SJCRH30 (cell line): ENCODE data around the gene ST7. TPM values are rescaled to one million over a fixed set of nuclear protein-coding genes. Genes with fewer than 3 reads are reported as not detected.

Source experiments
- DNase-seq, 2 experiments: peaks; one replicate each; pipeline ENCODE4 v3.0.0-alpha.2; 2015 to 2020
- H3K27ac ChIP-seq: fragments of 250-450 bp; sonication (Bioruptor Pico); 2 replicates; pipeline ENCODE4 v1.5.1; 2020; ENCODE audit warnings: mild to moderate bottlenecking, moderate library complexity
- H3K27me3 ChIP-seq: fragments of 250-450 bp; sonication (Bioruptor Pico); 2 replicates; pipeline ENCODE4 v1.5.1; 2020; ENCODE audit warnings: mild to moderate bottlenecking, moderate library complexity
- H3K36me3 ChIP-seq: fragments of 250-450 bp; sonication (Bioruptor Pico); 2 replicates; pipeline ENCODE4 v1.5.1; 2020; ENCODE audit warnings: mild to moderate bottlenecking, moderate library complexity
- H3K4me1 ChIP-seq: fragments of 250-450 bp; sonication (Bioruptor Pico); 2 replicates; pipeline ENCODE4 v1.5.1; 2020; ENCODE audit warnings: mild to moderate bottlenecking, moderate library complexity
- H3K4me3 ChIP-seq: fragments of 250-450 bp; sonication (Bioruptor Pico); 2 replicates; pipeline ENCODE4 v1.5.1; 2020; ENCODE audit warnings: mild to moderate bottlenecking, moderate library complexity
- H3K9me3 ChIP-seq: fragments of 250-450 bp; sonication (Bioruptor Pico); replicated peaks from 2 replicates; pipeline ENCODE4 v1.5.1; 2020; ENCODE audit warnings: mild to moderate bottlenecking, moderate library complexity
- total RNA-seq: library from RNA; depleted of rRNA; stranded (reverse); fragments of >200 nt; shearing (Covaris generic); gene quantifications from 2 replicates; pipeline ENCODE4 v1.2.3, GENCODE V29; 2014

The ST7 gene
- total RNA-seq, 1 experiment from 2014 or later: 35.7 TPM

GRCh38 chr7:117210908-117211307, 257.6 kb downstream of the ST7 start:
- Histone ChIP-seq H3K4me1 (no peaks in the 10 kb centered on the region), H3K36me3 (peaks cover 6% of the 10 kb centered on the region; the same call in 1 of the 2 replicates), H3K27ac (no peak overlapping the region), H3K27me3 (no peaks in the 10 kb centered on the region), H3K9me3 (no peaks in the 10 kb centered on the region), H3K4me3 (no peak overlapping the region)
- DNase-seq: no peak

GRCh38 chr7:117211614-117212013, 258.3 kb downstream of the ST7 start:
- no peak for DNase-seq
- Histone ChIP-seq H3K4me3 (no peak overlapping the region), H3K4me1 (no peaks in the 10 kb centered on the region), H3K36me3 (peaks cover 6% of the 10 kb centered on the region; the same call in 1 of the 2 replicates), H3K27ac (no peak overlapping the region), H3K27me3 (no peaks in the 10 kb centered on the region), H3K9me3 (no peaks in the 10 kb centered on the region)

GRCh38 chr7:117212969-117213877, 259.9 kb downstream of the ST7 start:
- Histone ChIP-seq H3K9me3 (no peaks in the 10 kb centered on the region), H3K4me1 (no peaks in the 10 kb centered on the region), H3K36me3 (peaks cover 6% of the 10 kb centered on the region; the same call in 1 of the 2 replicates), H3K4me3 (no peak overlapping the region), H3K27ac (no peak overlapping the region), H3K27me3 (no peaks in the 10 kb centered on the region)
- peak; percentile 69 to 89 for DNase-seq

GRCh38 chr7:117216010-117216409, 262.7 kb downstream of the ST7 start:
- H3K4me3 ChIP-seq: no peak overlapping the region
- H3K27ac ChIP-seq: no peak overlapping the region
- no peaks in the 10 kb centered on the region for H3K4me1 ChIP-seq
- H3K9me3 ChIP-seq: no peaks in the 10 kb centered on the region
- 0 out of 2 replicates have a peak, but pooled peaks cover 2% of the 10 kb centered on the region for H3K36me3 ChIP-seq
- DNase-seq: no peak
- H3K27me3 ChIP-seq: no peaks in the 10 kb centered on the region

- Histone ChIP-seq H3K9me3 (no peaks in the 10 kb centered on the region), H3K27me3 (no peaks in the 10 kb centered on the region), H3K4me3 (no peak overlapping the region), H3K4me1 (no peaks in the 10 kb centered on the region), H3K27ac (no peak overlapping the region), H3K36me3 (0 out of 2 replicates have a peak, but pooled peaks cover 2% of the 10 kb centered on the region)
- no peak for DNase-seq
Measured at GRCh38 chr7:117216436-117217069, 263.3 kb downstream of the ST7 start.

- Histone ChIP-seq H3K4me1 (no peaks in the 10 kb centered on the region), H3K27ac (no peak overlapping the region), H3K9me3 (no peaks in the 10 kb centered on the region), H3K4me3 (no peak overlapping the region), H3K27me3 (no peaks in the 10 kb centered on the region), H3K36me3 (peaks cover 7% of the 10 kb centered on the region; the same call in 1 of the 2 replicates)
- DNase-seq: no peak
Measured at GRCh38 chr7:117217106-117218035, 264.1 kb downstream of the ST7 start.

GRCh38 chr7:117218700-117219099, 265.4 kb downstream of the ST7 start:
- Histone ChIP-seq H3K4me1 (no peaks in the 10 kb centered on the region), H3K9me3 (no peaks in the 10 kb centered on the region), H3K27ac (no peak overlapping the region), H3K4me3 (no peak overlapping the region), H3K36me3 (peaks cover 13% of the 10 kb centered on the region; the same call in 1 of the 2 replicates), H3K27me3 (no peaks in the 10 kb centered on the region)
- DNase-seq: no peak

GRCh38 chr7:117219485-117219884, 266.2 kb downstream of the ST7 start:
- Histone ChIP-seq H3K4me3 (no peak overlapping the region), H3K4me1 (no peaks in the 10 kb centered on the region), H3K27ac (no peak overlapping the region), H3K27me3 (no peaks in the 10 kb centered on the region), H3K36me3 (peaks cover 13% of the 10 kb centered on the region; the same call in 1 of the 2 replicates), H3K9me3 (no peaks in the 10 kb centered on the region)
- DNase-seq: no peak

- H3K27ac ChIP-seq: no peak overlapping the region
- no peaks in the 10 kb centered on the region for H3K4me1 ChIP-seq
- no peak overlapping the region for H3K4me3 ChIP-seq
- no peaks in the 10 kb centered on the region for H3K27me3 ChIP-seq
- DNase-seq: no peak
- H3K9me3 ChIP-seq: no peaks in the 10 kb centered on the region
- peaks cover 13% of the 10 kb centered on the region; the same call in 1 of the 2 replicates for H3K36me3 ChIP-seq
Measured at GRCh38 chr7:117220836-117221235, 267.5 kb downstream of the ST7 start.

- Histone ChIP-seq H3K36me3 (peaks cover 12% of the 10 kb centered on the region; the same call in 1 of the 2 replicates), H3K4me3 (no peak overlapping the region), H3K27ac (no peak overlapping the region), H3K9me3 (no peaks in the 10 kb centered on the region), H3K27me3 (no peaks in the 10 kb centered on the region), H3K4me1 (peaks cover 31% of the 10 kb centered on the region)
- no peak for DNase-seq
Measured at GRCh38 chr7:117225536-117225935, 272.2 kb downstream of the ST7 start.

GRCh38 chr7:117227091-117227490, 273.8 kb downstream of the ST7 start:
- no peak for DNase-seq
- H3K9me3 ChIP-seq: no peaks in the 10 kb centered on the region
- H3K36me3 ChIP-seq: peaks cover 8% of the 10 kb centered on the region; the same call in 1 of the 2 replicates
- peaks cover 31% of the 10 kb centered on the region for H3K4me1 ChIP-seq
- H3K27me3 ChIP-seq: no peaks in the 10 kb centered on the region
- no peak overlapping the region for H3K27ac ChIP-seq
- H3K4me3 ChIP-seq: no peak overlapping the region

- peak; percentile 97 to 99 for DNase-seq
- H3K27me3 ChIP-seq: no peaks in the 10 kb centered on the region
- H3K4me3 ChIP-seq: no peak overlapping the region
- H3K9me3 ChIP-seq: no peaks in the 10 kb centered on the region
- no peaks in the 10 kb centered on the region for H3K36me3 ChIP-seq
- peak overlapping the region; percentile 79 for H3K27ac ChIP-seq
- H3K4me1 ChIP-seq: peaks cover 31% of the 10 kb centered on the region
Measured at GRCh38 chr7:117229350-117229749, 276.0 kb downstream of the ST7 start.

- H3K36me3 ChIP-seq: no peaks in the 10 kb centered on the region
- no peak overlapping the region for H3K4me3 ChIP-seq
- peak overlapping the region; percentile 79 for H3K27ac ChIP-seq
- H3K9me3 ChIP-seq: 0 out of 2 replicates have a peak, but pooled peaks cover 3% of the 10 kb centered on the region
- H3K27me3 ChIP-seq: no peaks in the 10 kb centered on the region
- DNase-seq: no peak
- H3K4me1 ChIP-seq: peaks cover 31% of the 10 kb centered on the region
Measured at GRCh38 chr7:117230276-117231046, 277.2 kb downstream of the ST7 start.

GRCh38 chr7:117231047-117231359, 277.7 kb downstream of the ST7 start:
- no peaks in the 10 kb centered on the region for H3K27me3 ChIP-seq
- no peaks in the 10 kb centered on the region for H3K36me3 ChIP-seq
- 0 out of 2 replicates have a peak, but pooled peaks cover 3% of the 10 kb centered on the region for H3K9me3 ChIP-seq
- no peak overlapping the region for H3K27ac ChIP-seq
- no peak overlapping the region for H3K4me3 ChIP-seq
- peaks cover 31% of the 10 kb centered on the region for H3K4me1 ChIP-seq
- no peak for DNase-seq
